HG03196 (cell line): ENCODE results near the gene NETO2.
"Not testable (repeated sequence)": the region's sequence is repeated elsewhere in the genome, so short reads cannot be mapped to it uniquely, and the experiment has no call there.

Source experiments
- ATAC-seq: cut with Tn5 transposase; IDR thresholded peaks from one replicate; pipeline ENCODE4 v1.9.1; 2021; ENCODE audit not compliant: unreplicated experiment

The NETO2 gene

DNA sequence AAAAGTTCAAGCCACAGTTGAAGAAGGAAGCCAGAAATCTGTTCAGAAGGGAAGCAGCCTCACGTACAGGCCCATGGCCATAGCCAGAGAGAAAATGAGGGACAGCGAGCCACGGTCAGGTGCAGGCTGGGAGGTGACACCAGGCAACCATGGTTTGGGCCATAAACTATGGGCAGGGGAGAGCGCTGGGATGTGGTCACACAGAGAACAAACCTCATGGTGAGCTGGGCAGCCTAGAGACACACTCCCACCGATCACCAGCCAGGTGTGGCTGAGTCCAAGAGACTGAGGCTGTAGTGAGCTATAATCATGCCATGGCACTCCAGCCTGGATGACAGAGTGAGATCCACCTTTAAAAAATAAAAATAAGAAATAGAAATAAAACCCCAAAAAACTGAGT, 76.5 kb downstream of the NETO2 start:
- no peak for ATAC-seq

DNA sequence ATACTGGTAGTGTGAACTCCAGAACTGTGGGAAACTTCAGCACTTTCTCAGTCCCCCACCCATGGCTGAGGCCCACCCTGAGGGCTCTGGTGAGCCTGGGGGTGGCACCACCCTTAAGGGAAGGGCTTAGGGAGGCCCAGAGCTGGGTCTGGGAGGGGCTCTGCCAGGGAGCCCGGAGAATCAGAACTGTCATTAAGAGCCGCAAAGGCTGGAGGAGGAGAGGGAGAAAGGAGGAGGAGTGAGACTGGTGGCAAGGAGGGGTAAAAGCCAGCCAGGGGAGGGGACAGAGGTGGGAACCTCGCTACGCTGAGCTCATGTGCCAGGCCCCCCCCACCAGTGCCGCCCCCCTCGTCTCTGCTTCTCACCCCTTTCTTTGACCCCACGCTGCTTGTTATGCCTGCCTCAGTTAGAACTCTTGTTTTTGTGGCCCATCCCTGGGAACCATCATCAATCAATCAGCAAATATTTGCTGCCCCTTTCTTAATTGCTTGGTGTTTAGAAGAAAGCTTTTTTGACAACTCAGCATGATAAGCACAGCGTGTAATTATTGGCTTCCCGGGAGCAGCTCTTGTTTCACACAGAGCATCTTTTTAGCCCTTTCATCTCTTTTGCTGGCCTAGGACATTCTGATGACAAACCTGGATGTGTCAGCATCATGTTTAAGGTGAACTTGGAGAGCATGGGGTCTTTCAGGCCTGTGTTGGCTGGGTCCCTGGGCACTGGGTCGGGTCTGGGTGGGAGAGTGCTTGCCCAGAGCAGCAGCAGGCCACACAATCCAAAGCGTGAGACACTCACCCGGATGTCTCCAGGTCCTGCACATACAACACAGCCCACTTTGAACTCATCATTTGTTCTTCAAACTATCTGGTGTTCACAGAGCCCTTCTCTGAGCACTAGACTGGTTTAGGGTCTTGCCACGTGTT, 77.7 kb downstream of the NETO2 start:
- no peak for ATAC-seq

DNA sequence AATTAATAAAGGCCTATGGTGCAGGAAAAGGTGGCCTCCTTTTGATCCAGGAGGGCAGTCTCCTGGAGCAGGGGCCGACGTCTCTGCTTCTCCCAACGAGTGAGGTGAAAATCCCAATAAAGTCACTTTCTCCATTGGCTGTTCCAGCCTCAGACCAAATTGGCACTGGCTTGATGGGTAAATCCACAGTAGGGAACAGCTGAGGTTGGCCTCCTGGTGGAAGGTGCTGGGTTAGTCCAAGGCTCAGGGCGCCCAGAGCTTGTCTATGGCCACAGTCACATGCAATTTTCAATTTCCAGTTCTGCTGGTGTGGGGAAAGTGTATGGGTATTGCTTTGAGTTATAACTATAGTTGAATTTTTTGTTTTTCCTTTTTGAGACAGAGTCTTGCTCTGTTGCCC, 79.0 kb downstream of the NETO2 start:
- ATAC-seq: no peak

DNA sequence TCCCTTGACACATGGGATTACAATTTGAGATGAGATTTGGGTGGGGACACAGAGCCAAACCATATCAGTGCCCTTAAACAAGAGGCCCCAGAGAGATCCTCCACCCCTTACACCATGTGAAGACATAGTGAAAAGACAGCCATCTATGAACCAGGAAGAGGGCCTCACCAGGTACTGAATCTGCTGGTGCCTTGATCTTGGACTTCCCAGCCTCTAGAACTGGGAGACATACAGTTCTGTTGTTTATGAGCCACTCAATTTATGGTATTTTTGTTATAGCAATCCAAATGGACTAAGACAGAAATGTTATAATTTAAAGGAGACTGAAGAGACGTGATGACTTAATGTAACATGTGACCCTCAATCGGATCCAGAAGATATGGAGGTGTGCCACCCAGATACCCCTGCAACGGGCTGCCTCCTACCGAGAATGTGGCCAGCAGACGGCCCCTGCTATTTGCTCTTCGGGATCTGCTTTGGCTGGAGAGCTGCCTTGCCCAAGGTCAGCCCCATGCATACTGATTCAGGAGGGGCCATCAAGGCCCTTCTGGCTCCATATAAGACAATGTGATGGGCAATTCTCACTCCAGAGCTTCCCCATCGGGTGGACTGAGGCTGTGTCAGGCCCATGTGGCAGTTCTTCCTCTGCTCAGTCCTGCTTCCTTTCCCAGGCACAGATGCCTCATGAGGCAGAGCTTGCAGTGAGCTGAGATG, 80.6 kb downstream of the NETO2 start:
- ATAC-seq: no peak

DNA sequence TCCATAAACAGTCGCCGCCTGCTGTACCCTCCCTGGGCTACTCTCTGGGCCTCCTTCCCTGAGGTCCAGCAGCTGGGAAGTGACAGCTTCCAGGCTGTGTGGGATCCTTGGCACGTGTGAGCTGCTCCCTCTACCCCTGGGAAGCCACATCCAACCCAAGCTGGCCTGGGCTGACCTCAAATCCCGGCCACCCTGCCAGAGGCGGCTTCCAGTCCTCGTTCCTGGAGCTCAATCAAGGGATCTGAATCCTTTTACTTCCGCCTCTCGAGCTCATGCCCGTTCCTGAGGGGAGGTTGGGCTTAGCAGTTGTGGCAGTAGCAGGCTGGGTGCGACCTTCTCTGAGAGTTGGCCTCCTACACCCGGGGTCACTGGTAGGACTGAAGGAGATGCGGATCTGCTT, 82.5 kb downstream of the NETO2 start:
- no peak for ATAC-seq

DNA sequence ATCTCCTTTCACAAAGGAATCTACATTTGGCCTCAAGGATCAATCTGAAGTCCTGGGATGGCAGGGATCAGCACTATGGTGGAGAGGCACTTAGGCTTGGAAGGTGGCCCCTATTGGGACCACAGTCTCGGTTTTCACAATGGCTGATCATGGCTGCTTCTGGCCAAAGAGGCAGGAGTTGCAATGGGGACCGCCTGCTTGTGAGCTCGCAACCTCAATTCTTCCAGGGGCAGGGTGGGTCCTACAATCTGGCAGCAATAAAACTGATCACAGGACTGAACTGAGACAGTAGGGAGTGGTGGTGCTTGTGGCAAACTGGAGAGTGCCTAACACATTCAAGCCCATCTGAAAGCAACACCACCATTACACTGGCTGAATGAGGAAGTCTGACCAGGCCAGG, 83.1 kb downstream of the NETO2 start:
- no peak for ATAC-seq

DNA sequence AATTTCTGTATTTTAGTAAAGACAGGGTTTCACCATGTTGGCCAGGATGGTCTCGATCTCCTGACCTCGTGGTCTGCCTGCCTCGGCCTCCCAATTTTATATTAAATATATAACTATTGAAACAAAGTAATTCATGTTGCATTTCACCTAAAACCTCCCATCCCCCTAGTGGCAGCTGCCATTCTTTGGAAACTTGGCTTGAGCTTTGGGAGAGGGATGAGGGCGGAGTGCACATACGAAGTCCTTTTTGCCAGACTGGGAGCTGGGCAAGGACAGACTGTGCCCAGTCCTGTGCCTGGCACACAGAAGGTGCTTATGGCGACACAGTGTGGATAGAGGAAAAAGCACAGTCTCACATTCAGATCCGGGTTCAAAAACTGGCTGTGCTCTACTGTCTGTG, 83.8 kb downstream of the NETO2 start:
- no peak for ATAC-seq

DNA sequence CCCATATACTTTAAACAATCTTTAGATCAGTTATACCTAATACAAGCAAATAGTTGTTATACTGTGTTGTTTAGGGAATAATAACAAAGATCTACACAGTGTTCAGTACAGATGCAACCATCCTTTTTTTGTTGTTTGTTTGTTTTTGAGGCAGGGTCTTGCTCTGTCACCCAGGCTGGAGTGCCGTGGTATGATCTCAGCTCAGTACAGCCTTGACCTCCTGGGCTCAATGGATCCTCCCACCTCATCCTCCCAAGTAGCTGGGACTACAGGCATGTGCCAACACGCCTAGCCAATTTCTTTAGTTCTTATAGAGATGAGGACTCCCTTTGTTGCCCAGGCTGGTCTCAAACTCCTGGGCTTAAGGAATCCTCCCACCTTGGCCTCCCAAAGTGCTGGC, 84.6 kb downstream of the NETO2 start:
- not testable (repeated sequence) for ATAC-seq

DNA sequence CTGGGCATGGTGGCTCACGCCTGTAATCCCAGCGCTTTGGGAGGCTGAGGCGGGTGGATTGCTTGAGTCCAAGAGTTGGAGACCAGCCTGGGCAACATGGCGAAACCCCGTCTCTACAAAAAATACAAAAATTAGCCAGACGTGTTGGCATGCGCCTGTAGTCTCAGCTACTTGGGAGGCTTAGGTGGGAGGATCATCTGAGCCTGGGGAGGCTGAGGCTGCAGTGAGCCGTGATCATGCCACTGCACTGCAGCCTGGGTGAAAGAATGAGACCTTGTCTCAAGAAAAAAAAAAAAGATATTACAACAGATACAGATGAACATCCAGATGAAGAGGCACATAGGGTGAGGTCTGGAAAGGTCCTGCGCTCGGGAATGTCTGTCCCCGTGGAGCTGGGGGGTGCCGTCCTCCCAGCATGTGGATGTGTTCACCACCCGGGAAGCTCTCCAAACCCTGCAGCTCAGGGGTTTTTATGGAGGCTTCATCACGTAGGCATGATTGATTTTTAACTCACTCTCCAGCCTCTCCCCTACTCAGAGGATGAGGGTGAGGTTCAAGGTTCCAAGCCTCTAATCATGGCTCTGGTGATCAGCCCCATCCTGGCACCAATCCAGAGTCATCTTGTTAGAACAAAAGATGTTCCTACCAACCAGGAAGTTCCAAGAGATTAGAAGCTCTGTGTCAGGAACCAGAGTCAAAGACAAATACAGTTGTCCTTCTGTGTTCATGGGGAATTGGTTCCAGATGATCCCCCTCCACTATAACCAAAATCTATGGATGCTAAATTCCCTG, 85.3 kb downstream of the NETO2 start:
- ATAC-seq: no peak

DNA sequence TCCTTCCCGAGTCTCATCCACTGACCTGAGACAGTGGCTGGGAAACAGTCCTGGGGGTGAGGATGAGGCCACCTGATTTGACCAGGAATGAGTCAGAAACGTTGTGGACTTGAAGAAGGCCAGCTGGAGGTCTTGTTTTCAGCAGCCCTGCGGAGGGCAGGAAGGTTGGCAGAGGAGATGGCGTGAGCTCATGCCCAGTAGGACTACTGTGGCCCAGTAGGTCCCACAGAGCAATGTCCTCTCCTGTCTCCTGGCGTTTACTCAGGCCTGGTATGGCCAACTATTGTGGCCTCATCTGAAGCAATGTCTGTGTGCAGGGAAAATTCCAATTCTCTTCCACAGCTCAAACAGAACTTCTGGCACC, 86.1 kb downstream of the NETO2 start:
- no peak for ATAC-seq

DNA sequence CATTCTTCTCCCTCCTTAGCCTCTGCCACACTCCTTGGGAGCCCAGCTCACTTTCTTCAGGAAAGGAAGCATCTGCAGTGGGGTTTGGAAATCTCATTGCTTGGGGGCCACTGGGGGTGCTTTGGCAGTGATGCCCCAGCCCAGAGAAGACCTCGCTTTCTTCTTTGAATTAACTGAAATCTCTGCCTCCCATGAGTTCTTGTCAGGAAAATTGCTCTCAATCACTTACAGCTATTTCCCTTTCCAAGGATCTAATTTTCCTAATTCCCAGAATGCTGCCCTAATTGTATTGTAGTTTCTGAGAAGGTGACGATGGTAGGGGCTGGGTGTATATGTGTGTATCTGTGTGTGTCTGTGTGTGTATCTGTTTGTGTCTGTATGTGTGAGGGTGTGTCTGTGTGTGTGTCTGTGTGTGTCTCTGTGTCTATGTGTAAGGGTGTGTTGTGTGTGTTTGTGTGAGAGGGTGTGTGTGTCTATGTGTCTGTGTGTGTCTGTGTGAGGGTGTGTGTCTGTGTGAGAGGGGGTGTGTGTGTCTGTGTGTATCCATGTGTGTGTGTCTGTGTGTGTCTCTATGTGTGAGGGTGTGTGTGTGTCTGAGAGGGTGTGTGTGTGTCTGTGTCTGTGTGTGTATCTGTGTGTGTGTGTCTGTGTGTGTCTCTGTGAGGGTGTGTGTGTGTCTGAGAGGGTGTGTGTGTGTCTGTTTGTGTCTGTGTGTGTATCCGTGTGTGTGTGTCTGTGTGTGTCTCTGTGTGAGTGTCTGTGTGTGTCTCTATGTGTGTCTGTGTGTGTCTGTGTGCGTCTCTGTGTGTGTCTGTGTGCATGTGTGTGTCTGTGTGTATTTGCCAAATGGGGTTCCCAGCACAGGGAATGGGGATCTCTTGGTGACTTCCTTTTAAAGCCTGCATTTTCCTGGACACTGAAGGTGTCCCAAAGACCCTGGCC, 86.8 kb downstream of the NETO2 start:
- no peak for ATAC-seq

DNA sequence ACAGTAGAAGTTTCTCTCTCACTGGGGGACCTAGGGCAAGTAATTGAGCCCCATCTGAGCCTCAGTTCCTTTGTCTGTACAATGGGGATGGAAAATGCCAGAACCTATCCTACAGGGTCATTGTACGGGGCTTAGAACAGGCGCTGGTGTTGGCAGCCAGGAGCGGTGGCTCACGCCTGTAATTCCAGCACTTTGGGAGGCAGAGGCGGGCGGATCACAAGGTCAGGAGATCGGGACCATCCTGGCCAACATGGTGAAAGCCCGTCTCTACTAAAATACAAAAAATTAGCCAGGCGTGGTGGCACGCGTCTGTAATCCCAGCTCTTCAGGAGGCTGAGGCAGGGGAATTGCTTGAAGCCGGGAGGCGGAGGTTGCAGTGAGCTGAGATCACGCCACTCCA, 87.7 kb downstream of the NETO2 start:
- ATAC-seq: not testable (repeated sequence)

DNA sequence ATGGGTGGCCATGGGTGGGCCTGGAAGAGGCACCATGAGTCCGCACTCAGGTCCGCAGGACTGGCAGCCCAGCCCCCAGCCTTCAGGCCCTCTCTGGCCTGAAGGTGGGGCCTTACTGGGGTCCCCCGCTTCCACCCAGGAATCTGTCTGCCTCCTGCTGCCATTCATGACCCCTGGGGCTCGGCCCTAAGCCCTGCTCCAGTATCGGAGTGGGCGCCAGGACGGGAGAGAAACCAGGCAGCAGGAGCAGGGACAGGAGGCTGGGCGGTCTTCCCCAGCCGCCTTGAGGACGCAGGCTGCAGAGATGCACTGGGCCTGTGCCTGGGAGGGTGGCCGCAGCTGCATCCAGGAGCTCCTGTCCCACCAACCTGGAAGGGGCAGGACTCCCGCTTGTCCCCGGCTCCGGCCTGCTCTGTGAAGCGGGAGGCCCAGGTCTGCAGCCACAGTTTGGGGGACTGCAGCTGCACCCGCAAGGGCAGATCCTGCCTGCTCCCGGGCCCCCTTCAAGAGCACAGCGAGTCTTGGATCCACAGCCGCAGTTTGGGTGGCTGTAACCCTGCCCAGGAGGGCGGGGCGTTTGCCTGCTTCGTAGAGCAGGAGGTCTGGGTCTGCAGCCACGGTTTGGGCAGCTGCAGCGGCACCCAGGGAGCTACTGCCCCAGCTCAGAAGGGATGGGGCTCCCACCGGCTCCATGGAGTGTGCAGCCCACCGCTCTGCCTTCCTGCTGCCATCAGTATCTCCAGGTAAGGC, 88.4 kb downstream of the NETO2 start:
- no peak for ATAC-seq

DNA sequence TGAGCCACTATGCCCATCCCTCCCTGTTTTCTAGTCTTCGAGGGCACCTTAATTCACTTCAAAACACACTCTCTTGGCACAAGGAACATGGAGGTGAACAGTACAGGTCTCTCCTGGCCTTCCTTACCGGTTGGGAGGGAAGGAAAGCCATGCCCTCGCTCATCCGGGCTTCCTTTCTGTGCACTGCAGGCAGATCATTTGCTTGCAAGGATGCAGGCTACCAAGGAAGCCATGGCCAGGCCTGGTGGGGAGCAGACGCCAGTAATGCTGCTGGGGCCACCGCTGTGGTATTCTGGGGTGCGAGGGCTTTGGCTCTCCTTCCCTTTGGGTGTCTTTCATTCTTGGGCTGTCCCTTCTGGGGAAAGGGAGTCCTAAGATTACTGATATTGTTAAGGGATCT, 89.4 kb downstream of the NETO2 start:
- ATAC-seq: no peak

DNA sequence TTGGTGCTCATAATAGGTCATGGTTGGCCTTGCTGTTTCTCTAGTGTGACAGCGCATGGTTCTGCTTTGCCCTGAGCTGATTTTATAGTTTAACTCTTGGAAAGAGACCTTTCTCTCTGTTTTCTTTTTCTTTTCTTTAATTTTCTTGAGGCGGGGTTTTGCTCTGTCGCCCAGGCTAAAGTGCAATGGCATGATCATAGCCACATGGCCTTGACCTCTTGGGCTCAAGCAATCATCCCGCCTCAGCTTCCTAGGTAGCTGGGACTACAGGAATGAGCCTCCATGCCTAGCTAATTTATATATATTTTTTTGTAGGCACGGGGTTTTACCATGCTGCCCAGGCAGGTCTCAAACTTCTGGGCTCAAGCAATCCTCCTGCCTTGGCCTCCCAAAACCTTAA, 89.8 kb downstream of the NETO2 start:
- ATAC-seq: no peak

DNA sequence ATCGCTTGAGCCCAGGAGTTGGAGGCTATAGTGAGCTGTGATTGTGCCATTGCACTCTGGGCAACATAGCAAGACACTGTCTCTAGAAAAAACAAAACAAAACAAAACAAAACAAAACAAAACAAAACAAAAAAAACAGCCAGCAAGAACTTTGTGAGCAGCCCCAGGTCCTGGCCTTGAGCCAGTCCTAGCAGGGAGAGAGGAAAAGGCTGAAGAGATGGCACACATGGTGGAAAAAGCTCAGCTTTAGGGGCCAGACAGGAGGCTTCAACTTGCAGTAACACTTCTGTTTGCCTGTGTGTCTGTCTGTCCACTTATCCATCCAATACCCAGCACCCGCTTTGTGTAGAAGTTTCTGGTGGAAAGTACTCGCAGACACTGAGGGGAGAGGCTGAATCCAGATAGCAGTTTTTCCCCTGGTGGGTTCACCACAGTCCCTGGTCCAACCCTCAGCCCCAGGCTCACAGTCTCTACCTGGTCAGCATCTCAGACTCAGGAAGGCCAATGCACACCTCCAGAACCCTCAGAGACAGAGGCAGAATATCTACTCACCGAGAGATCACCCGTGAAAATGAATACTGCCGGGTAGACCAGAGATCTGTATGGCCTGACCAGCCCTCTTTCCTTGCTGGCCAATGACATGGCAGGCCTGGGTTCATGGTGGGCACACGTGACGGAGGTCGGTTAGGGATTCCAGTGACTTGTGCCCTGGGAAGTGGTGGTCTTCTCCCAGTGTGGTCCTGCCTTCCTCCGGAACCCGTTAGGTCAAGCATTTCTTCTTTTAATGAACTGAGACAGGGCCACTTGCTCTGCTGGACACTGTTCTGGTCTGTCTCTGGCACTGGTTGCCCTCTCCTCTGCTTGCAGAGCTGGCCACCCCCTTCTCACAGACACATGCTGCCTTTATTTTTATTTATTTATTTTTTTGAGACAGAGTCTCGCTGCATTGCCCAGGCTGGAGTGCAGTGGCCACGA, 90.8 kb downstream of the NETO2 start:
- no peak for ATAC-seq

DNA sequence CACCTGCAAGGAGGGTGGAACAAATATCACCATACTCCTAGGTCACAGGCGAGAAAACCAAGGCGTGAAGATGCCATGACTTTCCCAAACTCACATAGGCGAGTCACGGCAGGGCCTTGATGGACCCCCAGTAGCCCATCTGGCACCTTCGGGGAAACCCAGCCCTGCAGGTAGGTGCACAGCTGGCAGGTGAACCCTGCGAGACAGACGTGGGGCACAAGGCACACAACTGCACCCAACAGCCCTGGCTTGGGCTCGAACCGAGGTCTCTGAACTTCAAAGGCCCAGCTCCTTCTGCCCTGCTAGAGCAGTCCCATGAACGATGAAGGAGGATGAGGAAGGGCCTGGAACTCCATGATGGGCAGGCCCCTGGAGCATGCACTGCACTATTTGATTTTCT, 92.7 kb downstream of the NETO2 start:
- no peak for ATAC-seq

DNA sequence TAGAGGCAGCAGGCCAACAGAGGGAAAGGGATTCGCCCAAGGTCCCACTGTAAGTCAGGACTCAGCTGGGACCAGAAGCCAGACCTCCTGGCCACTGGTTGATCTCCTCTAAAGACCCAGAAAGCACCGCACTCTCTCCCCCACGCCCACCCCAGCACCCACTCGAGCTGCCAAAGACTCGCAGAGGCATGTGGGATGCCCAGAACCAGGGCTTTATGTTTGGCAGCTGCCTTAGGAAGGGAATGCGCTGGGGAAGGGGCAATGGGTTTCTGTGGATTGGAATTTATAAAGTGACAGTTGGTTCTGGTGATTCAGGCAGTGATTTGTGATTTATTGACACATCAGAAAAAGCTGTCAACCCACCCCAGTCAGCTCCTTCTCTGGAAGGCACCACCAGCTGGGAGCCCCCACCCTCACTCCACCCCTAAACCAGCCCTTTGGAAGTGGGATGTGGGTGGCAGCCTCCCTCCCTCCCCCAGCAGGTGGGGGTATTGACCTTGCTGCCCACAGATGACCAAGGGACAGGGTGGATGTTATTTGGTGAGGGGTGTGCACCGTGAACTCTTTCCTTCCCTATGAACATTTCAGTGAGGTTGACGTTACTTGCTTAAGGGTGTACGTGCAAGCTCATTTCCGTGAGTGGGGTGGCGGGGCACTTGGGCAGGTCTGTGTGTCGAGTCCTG, 93.7 kb downstream of the NETO2 start:
- no peak for ATAC-seq
